Stimulated activated CD8-positive, alpha-beta memory T cell treated with anti-CD3 and anti-CD28 coated beads, Interleukin-15, amount 100 ng/mL, for 24 hours (primary cell): ENCODE results near the gene PNMA5.
A peak's percentile ranks its signal among the peaks of the same experiment; 100 is the strongest.

Source experiments
- DNase-seq: peaks from one replicate; pipeline ENCODE4 v3.0.0-alpha.2; 2020; ENCODE audit warnings: low read depth

Gene PNMA5

GRCh38 chrX:152958524-152959465 lies 35.1 kb downstream of the PNMA5 start:
- peak; percentile 82 for DNase-seq

DNA sequence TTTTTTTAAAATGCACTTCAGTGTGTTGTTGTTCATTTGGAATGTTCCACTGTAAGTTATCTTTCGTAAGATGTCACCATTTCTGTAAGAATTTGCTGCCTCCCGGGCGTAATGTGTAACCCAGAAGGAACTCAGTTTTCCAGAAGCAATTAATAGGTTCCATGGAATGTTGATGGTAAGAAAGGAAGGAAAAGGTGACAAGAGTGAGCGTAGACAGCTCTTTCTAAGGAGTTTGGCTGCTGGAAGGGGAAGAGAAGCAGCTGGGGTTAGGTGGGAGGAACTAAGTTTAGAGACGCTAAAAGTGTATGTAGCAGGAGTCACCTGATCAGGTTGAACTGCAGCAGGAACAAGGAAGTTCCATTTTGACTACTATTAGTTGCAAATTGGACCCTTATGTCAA lies 35.9 kb downstream of the PNMA5 start:
- DNase-seq, result no peak

DNA sequence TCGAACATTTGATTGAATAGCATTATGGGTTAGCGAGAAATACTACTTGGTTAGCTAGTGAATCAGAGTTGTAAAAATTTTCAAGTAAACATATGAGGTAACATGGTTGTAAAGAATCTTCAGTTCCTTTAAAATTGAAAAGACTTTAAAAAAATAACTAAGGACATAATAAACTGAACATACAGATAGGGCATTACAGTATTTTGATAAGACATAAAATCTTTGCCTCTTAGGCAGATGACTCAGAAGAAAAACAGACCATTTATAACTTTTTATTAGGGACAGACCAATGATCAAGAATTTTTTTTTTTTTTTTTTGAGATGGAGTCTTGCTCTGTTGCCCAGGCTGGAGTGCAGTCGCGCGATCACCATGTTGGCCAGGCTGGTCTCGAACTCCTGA lies 43.1 kb downstream of the PNMA5 start:
- no peak for DNase-seq

- no peak for DNase-seq
These were observed 44.8 kb downstream of the PNMA5 start for GRCh38 chrX:152949114-152949513.

DNA sequence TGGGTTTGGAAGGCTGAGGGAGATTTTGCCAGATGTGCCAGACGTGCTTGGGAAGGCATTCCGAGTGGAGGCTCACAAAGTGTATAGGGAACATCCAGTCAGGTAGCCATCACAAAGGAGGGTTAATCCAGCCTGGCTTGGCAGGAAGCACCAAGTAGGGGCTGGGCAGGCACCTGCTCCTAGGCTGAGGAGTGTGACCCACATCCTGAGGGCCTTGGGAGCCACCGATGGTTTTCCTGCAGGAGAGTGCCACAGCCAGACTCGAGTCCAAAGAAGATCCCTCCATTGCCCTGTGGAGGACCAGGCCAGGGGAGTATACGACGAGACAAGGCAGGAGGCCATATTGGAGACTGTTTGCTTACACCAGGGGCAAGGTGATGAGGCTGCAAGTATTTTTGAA lies 47.2 kb downstream of the PNMA5 start:
- DNase-seq, result no peak

GRCh38 chrX:152945021-152945979 lies 48.6 kb downstream of the PNMA5 start:
- DNase-seq, result no peak

GRCh38 chrX:152943826-152944225 lies 50.1 kb downstream of the PNMA5 start:
- no peak for DNase-seq

GRCh38 chrX:152942077-152942442 lies 51.9 kb downstream of the PNMA5 start:
- DNase-seq, result peak; percentile 1

DNA sequence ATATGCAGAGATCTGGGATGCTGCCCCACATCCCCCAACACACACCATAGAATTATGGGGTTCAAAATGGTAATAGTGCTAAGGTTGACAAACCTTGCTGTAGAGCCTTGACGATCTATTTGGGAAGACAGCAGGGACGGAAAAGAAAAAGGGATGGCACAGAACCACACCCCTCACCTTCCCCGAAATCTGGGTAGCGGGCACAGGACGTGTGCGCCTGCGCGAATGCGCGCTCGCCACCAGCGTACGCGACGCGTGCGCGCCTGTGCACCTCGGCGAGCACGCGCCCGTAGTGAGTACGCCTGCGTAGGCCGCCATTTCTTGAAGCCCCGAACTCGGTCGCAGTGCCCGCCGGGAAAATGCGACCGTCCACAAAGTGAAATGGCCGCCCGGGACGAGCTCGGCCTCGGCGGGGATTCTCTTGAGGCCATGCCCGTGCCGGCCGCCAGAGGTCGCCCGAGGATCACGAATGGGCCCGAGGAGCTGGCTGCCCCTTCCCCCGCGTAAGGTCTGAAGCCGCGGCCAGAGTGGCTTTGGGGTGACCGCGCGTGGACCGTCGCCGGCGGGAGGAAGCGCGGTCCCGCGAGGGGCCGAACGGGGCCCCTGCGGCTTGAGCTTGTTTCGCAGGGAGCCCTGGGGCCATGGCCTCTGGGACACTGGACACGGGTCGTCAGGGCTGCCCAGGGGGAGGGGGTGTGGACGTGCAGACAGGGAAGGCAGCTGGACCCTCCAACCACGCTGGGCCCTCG lies 52.4 kb downstream of the PNMA5 start:
- DNase-seq, result peak; percentile 67
